HEK293 (cell line): Measurements from ENCODE around the gene FOSB.
A peak's percentile ranks its signal among the peaks of the same experiment; 100 is the strongest.

Experiments
- CTCF ChIA-PET: fragments of 350-600 bp; formaldehyde crosslinking; extraction: SDS; loops from one replicate; lab custom pipeline; 2021; ENCODE audit warnings: antibody characterized with exemption; lab: Yijun Ruan, JAX
- POLR2A ChIA-PET: fragments of 300-600 bp; formaldehyde crosslinking; extraction: SDS; loops from one replicate; lab custom pipeline; 2020; ENCODE audit warnings: antibody characterized with exemption, inconsistent platforms; lab: Yijun Ruan, JAX
- H3K27ac ChIP-seq: fragments of 200-500 bp; sonication (Bioruptor generic); 2 replicates; pipeline ENCODE4 v1.5.1; 2014; ENCODE audit warnings: low read depth, low read length, control low read depth, inconsistent platforms; ENCODE audit errors: extremely low read depth
- H3K36me3 ChIP-seq, 2 experiments: fragments of 200-500 bp in 1 of 2; sonication (Bioruptor generic) in 1 of 2; 1 replicate in 1 of 2; 2 replicates in 1 of 2; pipeline ENCODE4 v1.5.1; 2014 to 2017; ENCODE audit warnings: inconsistent platforms in 2 of 2, low read length in 2 of 2; ENCODE audit not compliant: control insufficient read depth in 2 of 2, insufficient read depth in 1 of 2
- H3K4me1 ChIP-seq: fragments of 200-500 bp; sonication (Bioruptor generic); 2 replicates; pipeline ENCODE4 v1.5.1; 2014; ENCODE audit warnings: mild to moderate bottlenecking, low read length, inconsistent platforms; ENCODE audit not compliant: control insufficient read depth, insufficient read depth
- H3K4me3 ChIP-seq: 2 replicates; pipeline ENCODE4 v1.5.1; 2011; ENCODE audit warnings: low read depth, mild to moderate bottlenecking, control low read depth, low read length, moderate library complexity
- H3K9me3 ChIP-seq: fragments of 200-500 bp; sonication (Bioruptor generic); 2 replicates; pipeline ENCODE4 v1.5.1; 2014; ENCODE audit warnings: low read depth, low read length, inconsistent platforms; ENCODE audit not compliant: control insufficient read depth, insufficient read depth
- BCL11B ChIP-seq: fragments of 450-650 bp; formaldehyde crosslinking; IDR thresholded peaks from 2 replicates; pipeline ENCODE4 v1.5.1; 2016; ENCODE audit warnings: low read depth, missing biosample characterization, missing genetic modification characterization
- GLIS1 ChIP-seq: fragments of 450-650 bp; formaldehyde crosslinking; IDR thresholded peaks from 2 replicates; pipeline ENCODE4 v1.5.1; 2016; ENCODE audit warnings: missing biosample characterization, missing genetic modification characterization
- GLIS2 ChIP-seq: fragments of 450-650 bp; formaldehyde crosslinking; IDR thresholded peaks from 2 replicates; pipeline ENCODE4 v1.5.1; 2016; ENCODE audit warnings: missing biosample characterization, missing genetic modification characterization
- KLF1 ChIP-seq: fragments of 450-650 bp; formaldehyde crosslinking; IDR thresholded peaks from 2 replicates; pipeline ENCODE4 v1.5.1; 2016; ENCODE audit warnings: missing biosample characterization, missing genetic modification characterization
- KLF16 ChIP-seq: fragments of 450-650 bp; formaldehyde crosslinking; IDR thresholded peaks from 2 replicates; pipeline ENCODE4 v1.5.1; 2017; ENCODE audit warnings: missing biosample characterization, missing genetic modification characterization
- SP7 ChIP-seq: fragments of 450-650 bp; formaldehyde crosslinking; IDR thresholded peaks from 2 replicates; pipeline ENCODE4 v1.5.1; 2016; ENCODE audit warnings: missing biosample characterization, missing genetic modification characterization
- ZNF10 ChIP-seq: fragments of 450-650 bp; formaldehyde crosslinking; IDR thresholded peaks from 2 replicates; pipeline ENCODE4 v1.5.1; 2017; ENCODE audit warnings: missing biosample characterization, missing genetic modification characterization
- ZNF132 ChIP-seq: fragments of 450-650 bp; formaldehyde crosslinking; IDR thresholded peaks from 2 replicates; pipeline ENCODE4 v1.5.1; 2017; ENCODE audit warnings: missing biosample characterization, missing genetic modification characterization, borderline replicate concordance
- ZNF19 ChIP-seq: fragments of 450-650 bp; formaldehyde crosslinking; IDR thresholded peaks from 2 replicates; pipeline ENCODE4; 2016; ENCODE audit warnings: missing biosample characterization, missing genetic modification characterization, low read depth
- ZNF248 ChIP-seq: fragments of 450-650 bp; formaldehyde crosslinking; IDR thresholded peaks from 2 replicates; pipeline ENCODE4 v1.5.1; 2017; ENCODE audit warnings: missing biosample characterization, missing genetic modification characterization
- ZNF292 ChIP-seq: fragments of 450-650 bp; formaldehyde crosslinking; IDR thresholded peaks from 2 replicates; pipeline ENCODE4 v1.5.1; 2016; ENCODE audit warnings: low read depth, missing biosample characterization, missing genetic modification characterization, borderline replicate concordance
- ZNF335 ChIP-seq: fragments of 450-650 bp; formaldehyde crosslinking; conservative IDR thresholded peaks from 2 replicates; pipeline ENCODE4 v1.5.1; 2016; ENCODE audit warnings: missing biosample characterization, missing genetic modification characterization
- ZNF423 ChIP-seq: fragments of 450-650 bp; formaldehyde crosslinking; IDR thresholded peaks from 2 replicates; pipeline ENCODE4 v1.5.1; 2016; ENCODE audit warnings: missing biosample characterization, missing genetic modification characterization
- ZNF48 ChIP-seq: fragments of 450-650 bp; formaldehyde crosslinking; IDR thresholded peaks from 2 replicates; pipeline ENCODE4 v1.5.1; 2016; ENCODE audit warnings: missing biosample characterization, missing genetic modification characterization
- ZNF501 ChIP-seq: fragments of 450-650 bp; formaldehyde crosslinking; IDR thresholded peaks from 2 replicates; pipeline ENCODE4 v1.5.1; 2016; ENCODE audit warnings: missing biosample characterization, missing genetic modification characterization
- ZNF548 ChIP-seq: fragments of 450-650 bp; formaldehyde crosslinking; IDR thresholded peaks from 2 replicates; pipeline ENCODE4 v1.5.1; 2016; ENCODE audit warnings: missing biosample characterization, missing genetic modification characterization
- ZNF555 ChIP-seq: fragments of 450-650 bp; formaldehyde crosslinking; conservative IDR thresholded peaks from 2 replicates; pipeline ENCODE4 v1.5.1; 2017; ENCODE audit warnings: missing biosample characterization, mild to moderate bottlenecking, missing genetic modification characterization, inconsistent platforms
- ZNF792 ChIP-seq: fragments of 450-650 bp; formaldehyde crosslinking; IDR thresholded peaks from 2 replicates; pipeline ENCODE4 v1.5.1; 2016; ENCODE audit warnings: missing biosample characterization, missing genetic modification characterization
- ZNF837 ChIP-seq: fragments of 450-650 bp; formaldehyde crosslinking; IDR thresholded peaks from 2 replicates; pipeline ENCODE4 v1.5.1; 2016; ENCODE audit warnings: missing biosample characterization, missing genetic modification characterization
- ZXDB ChIP-seq: fragments of 450-650 bp; formaldehyde crosslinking; IDR thresholded peaks from 2 replicates; pipeline ENCODE4 v1.5.1; 2016; ENCODE audit warnings: missing biosample characterization, missing genetic modification characterization
- TF ChIP-seq, protein P1 (sequence below): sonication (generic); formaldehyde crosslinking; IDR thresholded peaks from 2 replicates; pipeline ENCODE4 v1.8.1; 2022; ENCODE audit warnings: mild to moderate bottlenecking, moderate library complexity, missing genetic modification reagents
- TF ChIP-seq, protein P2 (sequence below): fragments of 450-650 bp; formaldehyde crosslinking; IDR thresholded peaks from 2 replicates; pipeline ENCODE4 v1.5.1; 2016; ENCODE audit warnings: missing biosample characterization, missing genetic modification characterization
- TF ChIP-seq, protein P3 (sequence below): fragments of 450-650 bp; formaldehyde crosslinking; IDR thresholded peaks from 2 replicates; pipeline ENCODE4 v1.5.1; 2017; ENCODE audit warnings: missing biosample characterization, missing genetic modification characterization
- TF ChIP-seq, protein P4 (sequence below): fragments of 450-650 bp; formaldehyde crosslinking; IDR thresholded peaks from 2 replicates; pipeline ENCODE4 v1.5.1; 2016; ENCODE audit warnings: missing biosample characterization, missing genetic modification characterization
- TF ChIP-seq, protein P5 (sequence below): fragments of 450-650 bp; formaldehyde crosslinking; IDR thresholded peaks from 2 replicates; pipeline ENCODE4 v1.5.1; 2016; ENCODE audit warnings: missing biosample characterization, missing genetic modification characterization

The FOSB gene

DNA sequence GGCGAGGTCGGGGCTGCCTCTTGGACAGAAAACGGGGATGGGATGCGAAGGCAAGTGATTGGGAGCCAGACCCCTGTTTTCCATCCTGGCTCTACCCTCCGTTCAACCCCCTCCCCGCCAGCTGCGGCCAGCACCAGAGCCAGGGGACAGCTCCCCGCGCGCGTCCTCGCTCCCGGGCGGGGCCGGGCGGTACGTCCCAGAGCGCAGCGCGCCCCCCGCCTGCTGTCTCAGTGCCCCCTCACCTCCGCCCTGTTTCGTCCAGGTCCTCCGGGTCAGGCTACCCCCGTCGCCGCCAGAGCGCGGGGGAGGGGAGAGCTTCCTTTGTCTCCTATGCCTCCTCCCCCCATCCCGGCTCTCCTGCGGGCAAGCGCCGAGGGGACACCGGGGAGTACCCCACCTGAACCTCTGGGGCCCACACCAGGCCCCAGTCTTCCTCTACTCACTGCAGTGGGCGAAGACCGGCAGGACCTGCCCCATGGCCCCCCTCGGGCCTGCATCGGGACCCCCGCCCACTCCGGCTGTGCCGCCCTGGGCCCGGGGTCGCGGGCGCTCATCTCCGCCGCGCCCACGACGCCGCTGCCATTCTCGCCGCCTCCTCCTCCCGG lies 28.7 kb downstream of the FOSB start (continued):
- TF ChIP-seq GLIS2 (tag by site-specific recombination) (peak; percentile 95), KLF16 (tag by site-specific recombination) (peak; percentile 43; the same call in 1 of the 2 replicates), KLF1 (peak; percentile 37), GLIS1 (tag by site-specific recombination) (peak; percentile 71), BCL11B (tag by site-specific recombination) (0 out of 2 replicates have a peak, but pooled peaks have one; percentile 34), ZNF501 (tag by site-specific recombination) (peak; percentile 32; the same call in 1 of the 2 replicates), ZNF837 (tag by site-specific recombination) (no peak), ZXDB (tag by site-specific recombination) (peak; percentile 46), ZNF335 (tag by site-specific recombination) (peak; percentile 88), SP7 (tag by site-specific recombination) (peak; percentile 9; the same call in 1 of the 2 replicates)
- TF ChIP-seq, protein P1, sequence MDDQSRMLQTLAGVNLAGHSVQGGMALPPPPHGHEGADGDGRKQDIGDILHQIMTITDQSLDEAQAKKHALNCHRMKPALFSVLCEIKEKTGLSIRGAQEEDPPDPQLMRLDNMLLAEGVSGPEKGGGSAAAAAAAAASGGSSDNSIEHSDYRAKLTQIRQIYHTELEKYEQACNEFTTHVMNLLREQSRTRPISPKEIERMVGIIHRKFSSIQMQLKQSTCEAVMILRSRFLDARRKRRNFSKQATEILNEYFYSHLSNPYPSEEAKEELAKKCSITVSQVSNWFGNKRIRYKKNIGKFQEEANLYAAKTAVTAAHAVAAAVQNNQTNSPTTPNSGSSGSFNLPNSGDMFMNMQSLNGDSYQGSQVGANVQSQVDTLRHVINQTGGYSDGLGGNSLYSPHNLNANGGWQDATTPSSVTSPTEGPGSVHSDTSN = 0 out of 2 replicates have a peak, but pooled peaks have one; percentile 35
- TF ChIP-seq, protein P2, sequence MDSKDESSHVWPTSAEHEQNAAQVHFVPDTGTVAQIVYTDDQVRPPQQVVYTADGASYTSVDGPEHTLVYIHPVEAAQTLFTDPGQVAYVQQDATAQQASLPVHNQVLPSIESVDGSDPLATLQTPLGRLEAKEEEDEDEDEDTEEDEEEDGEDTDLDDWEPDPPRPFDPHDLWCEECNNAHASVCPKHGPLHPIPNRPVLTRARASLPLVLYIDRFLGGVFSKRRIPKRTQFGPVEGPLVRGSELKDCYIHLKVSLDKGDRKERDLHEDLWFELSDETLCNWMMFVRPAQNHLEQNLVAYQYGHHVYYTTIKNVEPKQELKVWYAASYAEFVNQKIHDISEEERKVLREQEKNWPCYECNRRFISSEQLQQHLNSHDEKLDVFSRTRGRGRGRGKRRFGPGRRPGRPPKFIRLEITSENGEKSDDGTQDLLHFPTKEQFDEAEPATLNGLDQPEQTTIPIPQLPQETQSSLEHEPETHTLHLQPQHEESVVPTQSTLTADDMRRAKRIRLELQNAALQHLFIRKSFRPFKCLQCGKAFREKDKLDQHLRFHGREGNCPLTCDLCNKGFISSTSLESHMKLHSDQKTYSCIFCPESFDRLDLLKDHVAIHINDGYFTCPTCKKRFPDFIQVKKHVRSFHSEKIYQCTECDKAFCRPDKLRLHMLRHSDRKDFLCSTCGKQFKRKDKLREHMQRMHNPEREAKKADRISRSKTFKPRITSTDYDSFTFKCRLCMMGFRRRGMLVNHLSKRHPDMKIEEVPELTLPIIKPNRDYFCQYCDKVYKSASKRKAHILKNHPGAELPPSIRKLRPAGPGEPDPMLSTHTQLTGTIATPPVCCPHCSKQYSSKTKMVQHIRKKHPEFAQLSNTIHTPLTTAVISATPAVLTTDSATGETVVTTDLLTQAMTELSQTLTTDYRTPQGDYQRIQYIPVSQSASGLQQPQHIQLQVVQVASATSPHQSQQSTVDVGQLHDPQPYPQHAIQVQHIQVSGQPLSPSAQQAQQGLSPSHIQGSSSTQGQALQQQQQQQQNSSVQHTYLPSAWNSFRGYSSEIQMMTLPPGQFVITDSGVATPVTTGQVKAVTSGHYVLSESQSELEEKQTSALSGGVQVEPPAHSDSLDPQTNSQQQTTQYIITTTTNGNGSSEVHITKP (tag by site-specific recombination) = peak; percentile 16; the same call in 1 of the 2 replicates
- TF ChIP-seq, protein P3, sequence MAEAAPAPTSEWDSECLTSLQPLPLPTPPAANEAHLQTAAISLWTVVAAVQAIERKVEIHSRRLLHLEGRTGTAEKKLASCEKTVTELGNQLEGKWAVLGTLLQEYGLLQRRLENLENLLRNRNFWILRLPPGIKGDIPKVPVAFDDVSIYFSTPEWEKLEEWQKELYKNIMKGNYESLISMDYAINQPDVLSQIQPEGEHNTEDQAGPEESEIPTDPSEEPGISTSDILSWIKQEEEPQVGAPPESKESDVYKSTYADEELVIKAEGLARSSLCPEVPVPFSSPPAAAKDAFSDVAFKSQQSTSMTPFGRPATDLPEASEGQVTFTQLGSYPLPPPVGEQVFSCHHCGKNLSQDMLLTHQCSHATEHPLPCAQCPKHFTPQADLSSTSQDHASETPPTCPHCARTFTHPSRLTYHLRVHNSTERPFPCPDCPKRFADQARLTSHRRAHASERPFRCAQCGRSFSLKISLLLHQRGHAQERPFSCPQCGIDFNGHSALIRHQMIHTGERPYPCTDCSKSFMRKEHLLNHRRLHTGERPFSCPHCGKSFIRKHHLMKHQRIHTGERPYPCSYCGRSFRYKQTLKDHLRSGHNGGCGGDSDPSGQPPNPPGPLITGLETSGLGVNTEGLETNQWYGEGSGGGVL (tag by site-specific recombination) = peak; percentile 62
- TF ChIP-seq, protein P4, sequence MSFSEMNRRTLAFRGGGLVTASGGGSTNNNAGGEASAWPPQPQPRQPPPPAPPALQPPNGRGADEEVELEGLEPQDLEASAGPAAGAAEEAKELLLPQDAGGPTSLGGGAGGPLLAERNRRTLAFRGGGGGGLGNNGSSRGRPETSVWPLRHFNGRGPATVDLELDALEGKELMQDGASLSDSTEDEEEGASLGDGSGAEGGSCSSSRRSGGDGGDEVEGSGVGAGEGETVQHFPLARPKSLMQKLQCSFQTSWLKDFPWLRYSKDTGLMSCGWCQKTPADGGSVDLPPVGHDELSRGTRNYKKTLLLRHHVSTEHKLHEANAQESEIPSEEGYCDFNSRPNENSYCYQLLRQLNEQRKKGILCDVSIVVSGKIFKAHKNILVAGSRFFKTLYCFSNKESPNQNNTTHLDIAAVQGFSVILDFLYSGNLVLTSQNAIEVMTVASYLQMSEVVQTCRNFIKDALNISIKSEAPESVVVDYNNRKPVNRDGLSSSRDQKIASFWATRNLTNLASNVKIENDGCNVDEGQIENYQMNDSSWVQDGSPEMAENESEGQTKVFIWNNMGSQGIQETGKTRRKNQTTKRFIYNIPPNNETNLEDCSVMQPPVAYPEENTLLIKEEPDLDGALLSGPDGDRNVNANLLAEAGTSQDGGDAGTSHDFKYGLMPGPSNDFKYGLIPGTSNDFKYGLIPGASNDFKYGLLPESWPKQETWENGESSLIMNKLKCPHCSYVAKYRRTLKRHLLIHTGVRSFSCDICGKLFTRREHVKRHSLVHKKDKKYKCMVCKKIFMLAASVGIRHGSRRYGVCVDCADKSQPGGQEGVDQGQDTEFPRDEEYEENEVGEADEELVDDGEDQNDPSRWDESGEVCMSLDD (tag by site-specific recombination) = peak; percentile 70; the same call in 1 of the 2 replicates

DNA sequence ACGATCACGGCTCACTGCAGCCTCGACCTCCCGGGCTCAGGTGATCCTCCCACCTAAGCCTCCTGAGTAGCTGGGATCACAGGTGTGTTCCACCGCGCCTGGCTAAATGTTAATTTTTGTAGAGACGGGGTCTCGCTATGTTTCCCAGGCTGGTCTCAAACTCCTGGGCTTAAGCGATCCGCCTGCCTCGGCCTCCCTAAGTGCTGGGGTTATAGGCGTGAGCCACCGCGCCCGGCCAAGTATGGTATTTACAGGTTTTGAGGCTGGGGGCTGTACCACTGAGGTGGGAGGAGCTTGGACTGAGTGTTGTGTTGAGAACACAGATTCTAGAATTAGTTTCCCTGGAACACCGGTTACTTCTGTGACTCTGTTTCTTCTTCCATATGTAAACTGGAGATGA lies 30.0 kb downstream of the FOSB start:
- H3K4me3 ChIP-seq = no peak overlapping the region
- H3K4me1 ChIP-seq = peaks cover 6% of the 10 kb centered on the region
- ChIA-PET POLR2A (interaction anchor here (0.6 to 2.3 kb wide), 3 partner anchors 144 to 218 kb away, joined by 3 to 7 read pairs (median 5); no protein-coding TSS in a partner anchor), CTCF (interaction anchor here (0.6 to 3.1 kb wide), 3 partner anchors 10 to 19 kb away, joined by 3 to 15 read pairs (median 4); no protein-coding TSS in a partner anchor)
- no peaks in the 10 kb centered on the region for H3K36me3 ChIP-seq
- no peaks in the 10 kb centered on the region for H3K9me3 ChIP-seq
- no peak overlapping the region for H3K27ac ChIP-seq
- TF ChIP-seq ZNF555 (tag by site-specific recombination) = no peak
- TF ChIP-seq ZNF292 (tag by site-specific recombination) = no peak
- TF ChIP-seq ZNF423 (tag by site-specific recombination) = no peak
- no peak for TF ChIP-seq ZNF792
- no peak for TF ChIP-seq ZNF548 (tag by site-specific recombination)
- no peak for TF ChIP-seq ZNF19 (tag by site-specific recombination)
- TF ChIP-seq, protein P5, sequence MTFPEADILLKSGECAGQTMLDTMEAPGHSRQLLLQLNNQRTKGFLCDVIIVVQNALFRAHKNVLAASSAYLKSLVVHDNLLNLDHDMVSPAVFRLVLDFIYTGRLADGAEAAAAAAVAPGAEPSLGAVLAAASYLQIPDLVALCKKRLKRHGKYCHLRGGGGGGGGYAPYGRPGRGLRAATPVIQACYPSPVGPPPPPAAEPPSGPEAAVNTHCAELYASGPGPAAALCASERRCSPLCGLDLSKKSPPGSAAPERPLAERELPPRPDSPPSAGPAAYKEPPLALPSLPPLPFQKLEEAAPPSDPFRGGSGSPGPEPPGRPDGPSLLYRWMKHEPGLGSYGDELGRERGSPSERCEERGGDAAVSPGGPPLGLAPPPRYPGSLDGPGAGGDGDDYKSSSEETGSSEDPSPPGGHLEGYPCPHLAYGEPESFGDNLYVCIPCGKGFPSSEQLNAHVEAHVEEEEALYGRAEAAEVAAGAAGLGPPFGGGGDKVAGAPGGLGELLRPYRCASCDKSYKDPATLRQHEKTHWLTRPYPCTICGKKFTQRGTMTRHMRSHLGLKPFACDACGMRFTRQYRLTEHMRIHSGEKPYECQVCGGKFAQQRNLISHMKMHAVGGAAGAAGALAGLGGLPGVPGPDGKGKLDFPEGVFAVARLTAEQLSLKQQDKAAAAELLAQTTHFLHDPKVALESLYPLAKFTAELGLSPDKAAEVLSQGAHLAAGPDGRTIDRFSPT (tag by site-specific recombination) = no peak
- TF ChIP-seq ZNF132 (tag by site-specific recombination) = no peak
- no peak for TF ChIP-seq ZNF48 (tag by site-specific recombination)
- TF ChIP-seq ZNF10 (tag by site-specific recombination) = no peak
- TF ChIP-seq ZNF248 (tag by site-specific recombination) = no peak
